K562 (cell line): ENCODE measurements around the gene UBR3. TPM values are rescaled to one million over a fixed set of nuclear protein-coding genes. Genes with fewer than 3 reads are reported as not detected.

ENCODE experiments used
- ATF1 ChIP-seq, 2 experiments: fragments of 450-650 bp in 1 of 2; IDR thresholded peaks; 2 replicates each; pipeline ENCODE4 v1.6.1; 2016; ENCODE audit warnings: missing compliant biosample characterization in 1 of 2, missing genetic modification characterization in 1 of 2
- DACH1 ChIP-seq: fragments of 450-650 bp; IDR thresholded peaks from 2 replicates; pipeline ENCODE4 v1.6.1; 2018; ENCODE audit not compliant: partially characterized antibody
- HMG20B ChIP-seq: fragments of 250-450 bp; sonication (Bioruptor Pico); IDR thresholded peaks from 2 replicates; pipeline ENCODE4 v1.5.0; 2021; ENCODE audit warnings: mild to moderate bottlenecking
- IFI16 ChIP-seq: fragments of 250-450 bp; sonication (Bioruptor Pico); IDR thresholded peaks from 2 replicates; pipeline ENCODE4 v2.1.2; 2022; ENCODE audit warnings: mild to moderate bottlenecking, inconsistent platforms
- KDM2B ChIP-seq: fragments of 250-450 bp; sonication (Bioruptor Pico); IDR thresholded peaks from 2 replicates; pipeline ENCODE4 v1.8.0; 2021; ENCODE audit warnings: mild to moderate bottlenecking, moderate library complexity
- MCM2 ChIP-seq: fragments of 450-650 bp; IDR thresholded peaks from 2 replicates; pipeline ENCODE4 v1.6.1; 2017; ENCODE audit warnings: low read depth, mild to moderate bottlenecking
- NCOA1 ChIP-seq: fragments of 450-650 bp; IDR thresholded peaks from 2 replicates; pipeline ENCODE4 v1.6.1; 2016; ENCODE audit warnings: low read depth
- POLR2AphosphoS5 ChIP-seq: IDR thresholded peaks from 2 replicates; pipeline ENCODE4 v1.6.1; 2011; ENCODE audit warnings: mild to moderate bottlenecking, low read depth, low read length, moderate library complexity; ENCODE audit not compliant: control insufficient read depth, insufficient read depth
- SOX6 ChIP-seq: fragments of 450-650 bp; IDR thresholded peaks from 2 replicates; pipeline ENCODE4 v1.6.1; 2014; ENCODE audit warnings: mild to moderate bottlenecking
- TEAD1 ChIP-seq, 2 experiments: fragments of 450-650 bp in 1 of 2; sonication (generic) in 1 of 2; formaldehyde crosslinking; IDR thresholded peaks; 2 replicates each; pipeline versions ENCODE4 v1.4.0 to v1.8.0; 2020 to 2022; ENCODE audit warnings: mild to moderate bottlenecking in 2 of 2, missing genetic modification reagents in 1 of 2
- TGIF2 ChIP-seq: sonication (generic); formaldehyde crosslinking; IDR thresholded peaks from 2 replicates; pipeline ENCODE4 v1.8.1; 2022; ENCODE audit warnings: mild to moderate bottlenecking, missing genetic modification reagents, moderate library complexity
- ZBTB7A ChIP-seq: IDR thresholded peaks from 2 replicates; pipeline ENCODE4 v1.6.1; 2011; ENCODE audit warnings: low read depth, mild to moderate bottlenecking, low read length, moderate library complexity, borderline replicate concordance; ENCODE audit not compliant: control insufficient read depth
- ZNF121 ChIP-seq: sonication (generic); formaldehyde crosslinking; conservative IDR thresholded peaks from 2 replicates; pipeline ENCODE4 v1.8.0; 2022; ENCODE audit warnings: missing genetic modification reagents
- ZNF124 ChIP-seq: sonication (generic); formaldehyde crosslinking; IDR thresholded peaks from 2 replicates; pipeline ENCODE4 v1.8.1; 2022; ENCODE audit warnings: missing genetic modification reagents
- ZNF184 ChIP-seq: sonication (generic); formaldehyde crosslinking; IDR thresholded peaks from 2 replicates; pipeline ENCODE4 v1.5.0; 2020; ENCODE audit warnings: missing genetic modification reagents
- polyA plus RNA-seq, 8 experiments: library from polyadenylated mRNA; depleted of rRNA in 4 of 8; stranded (reverse) in 5 of 8; unstranded in 3 of 8; fragments of >200 nt; fragmentation: Nextera tagmentation in 2 of 8; fragmentation: Illumina TruSeq in 1 of 8; extraction: Ambion mirVana in 2 of 8; extraction: Trizol in 1 of 8; gene quantifications; 2 replicates each; pipeline versions ENCODE4 v1.2.1 to v1.2.3, GENCODE V29; 2011 to 2014; ENCODE audit warnings: inconsistent platforms in 1 of 8, missing spikeins in 1 of 8
- total RNA-seq, 7 experiments: library from RNA; depleted of rRNA in 6 of 7; stranded (reverse); fragments of >200 nt in 6 of 7; fragmentation: Illumina TruSeq in 2 of 7; extraction: Trizol in 2 of 7; gene quantifications; 2 replicates each; pipeline versions ENCODE4 v1.2.1 to v1.2.3, GENCODE V29; 2011 to 2021; ENCODE audit warnings: low replicate concordance in 1 of 7
- TF ChIP-seq, protein P1 (sequence below): sonication (generic); formaldehyde crosslinking; IDR thresholded peaks from 2 replicates; pipeline ENCODE4 v1.8.0; 2022; ENCODE audit warnings: mild to moderate bottlenecking, missing genetic modification reagents
- TF ChIP-seq, protein P2 (sequence below): conservative IDR thresholded peaks from 2 replicates; pipeline ENCODE4 v1.6.1; 2011; ENCODE audit warnings: low read depth, mild to moderate bottlenecking, low read length; ENCODE audit not compliant: control insufficient read depth

UBR3 gene
- total and polyA plus RNA-seq, 9 of the 15 experiments (the other 6 are each of a cell fraction or from before 2014, with no cell fraction given), result 14.4 to 63.5 (median 40.4) TPM

DNA sequence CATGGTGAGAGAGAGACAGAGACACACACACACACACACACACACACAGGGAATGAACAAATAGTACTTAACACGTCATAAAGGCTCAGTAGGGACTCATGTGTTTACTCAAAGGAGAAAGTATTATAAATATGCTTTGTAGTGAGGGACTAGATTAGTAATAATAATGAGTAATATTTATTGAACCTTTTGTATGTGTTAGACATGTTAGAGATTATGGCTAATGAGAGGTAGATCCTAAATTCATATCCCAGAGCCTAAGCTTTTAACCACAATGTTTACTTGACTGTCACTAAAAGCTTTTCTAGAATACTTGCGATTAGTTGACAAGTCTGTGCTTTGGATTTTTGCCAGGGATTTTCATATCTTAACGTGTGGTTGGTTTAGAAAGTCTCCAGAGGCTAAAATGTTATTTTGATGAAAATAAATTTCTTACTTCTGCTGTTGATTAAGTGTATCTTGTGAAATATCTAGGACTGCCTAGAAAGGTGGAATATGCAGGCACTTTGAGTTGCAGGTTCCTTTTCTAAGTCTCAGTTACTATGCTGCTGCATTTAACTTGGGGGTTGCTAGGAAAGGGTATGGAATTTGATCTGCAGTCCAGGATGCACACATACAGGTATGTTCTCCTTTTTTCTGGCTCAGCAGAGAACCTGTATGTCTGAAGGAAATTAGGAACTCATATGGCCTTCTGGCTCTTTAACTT, 64.5 kb downstream of the UBR3 start (continued):
- TF ChIP-seq ZNF121 (CRISPR knock-in tag), result no peak
- no peak for TF ChIP-seq ZBTB7A
- no peak for TF ChIP-seq TEAD1 (CRISPR knock-in tag; IDR thresholded peaks at IDR 0.05)
- TF ChIP-seq ATF1 (CRISPR knock-in tag; IDR thresholded peaks at IDR 0.05), result no peak
- peak; percentile 31; the same call in 1 of the 2 replicates for TF ChIP-seq ATF1 (tag; IDR thresholded peaks at IDR 0.05)
- no peak for TF ChIP-seq ZNF184 (CRISPR knock-in tag)
- TF ChIP-seq, protein P1, sequence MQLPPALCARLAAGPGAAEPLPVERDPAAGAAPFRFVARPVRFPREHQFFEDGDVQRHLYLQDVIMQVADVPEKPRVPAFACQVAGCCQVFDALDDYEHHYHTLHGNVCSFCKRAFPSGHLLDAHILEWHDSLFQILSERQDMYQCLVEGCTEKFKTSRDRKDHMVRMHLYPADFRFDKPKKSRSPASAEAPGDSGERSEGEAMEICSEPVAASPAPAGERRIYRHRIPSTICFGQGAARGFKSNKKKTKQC (CRISPR knock-in tag), result no peak
- TF ChIP-seq, protein P2, sequence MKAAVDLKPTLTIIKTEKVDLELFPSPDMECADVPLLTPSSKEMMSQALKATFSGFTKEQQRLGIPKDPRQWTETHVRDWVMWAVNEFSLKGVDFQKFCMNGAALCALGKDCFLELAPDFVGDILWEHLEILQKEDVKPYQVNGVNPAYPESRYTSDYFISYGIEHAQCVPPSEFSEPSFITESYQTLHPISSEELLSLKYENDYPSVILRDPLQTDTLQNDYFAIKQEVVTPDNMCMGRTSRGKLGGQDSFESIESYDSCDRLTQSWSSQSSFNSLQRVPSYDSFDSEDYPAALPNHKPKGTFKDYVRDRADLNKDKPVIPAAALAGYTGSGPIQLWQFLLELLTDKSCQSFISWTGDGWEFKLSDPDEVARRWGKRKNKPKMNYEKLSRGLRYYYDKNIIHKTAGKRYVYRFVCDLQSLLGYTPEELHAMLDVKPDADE, result no peak
- no peak for TF ChIP-seq KDM2B (CRISPR knock-in tag)
- TF ChIP-seq TGIF2 (CRISPR knock-in tag), result no peak
- TF ChIP-seq NCOA1, result no peak
- peak; percentile 42; the same call in 1 of the 2 replicates for TF ChIP-seq SOX6
- TF ChIP-seq HMG20B (CRISPR knock-in tag), result no peak
- no peak for TF ChIP-seq IFI16 (CRISPR knock-in tag)
- TF ChIP-seq DACH1, result no peak
- TF ChIP-seq ZNF124 (CRISPR knock-in tag), result no peak
- TF ChIP-seq POLR2AphosphoS5, result no peak
- no peak for TF ChIP-seq MCM2
